Glutamatergic neuron (in vitro differentiated cells): Measurements from ENCODE around the gene NT5DC3. TPM values are rescaled to one million over a fixed set of nuclear protein-coding genes. Genes with fewer than 3 reads are reported as not detected.

Experiments
- DNase-seq: peaks from one replicate; pipeline ENCODE4 v3.0.0; 2022
- H3K27ac Mint-ChIP-seq: one replicate; pipeline ENCODE4 v1.8.0; 2020; ENCODE audit warnings: mild to moderate bottlenecking, mixed read lengths, inconsistent platforms; ENCODE audit not compliant: unreplicated experiment
- H3K27me3 Mint-ChIP-seq: one replicate; pipeline ENCODE4 v1.8.0; 2020; ENCODE audit warnings: mild to moderate bottlenecking, moderate library complexity, mixed read lengths, inconsistent platforms; ENCODE audit not compliant: unreplicated experiment
- H3K36me3 Mint-ChIP-seq: one replicate; pipeline ENCODE4 v1.8.0; 2020; ENCODE audit warnings: mild to moderate bottlenecking, mixed read lengths, inconsistent platforms; ENCODE audit not compliant: unreplicated experiment
- H3K4me1 Mint-ChIP-seq: one replicate; pipeline ENCODE4 v1.8.0; 2020; ENCODE audit warnings: mild to moderate bottlenecking, low read depth, mixed read lengths, inconsistent platforms; ENCODE audit not compliant: unreplicated experiment
- H3K4me3 Mint-ChIP-seq: one replicate; pipeline ENCODE4 v1.8.0; 2020; ENCODE audit warnings: mild to moderate bottlenecking, mixed read lengths, inconsistent platforms; ENCODE audit not compliant: unreplicated experiment
- H3K9me3 Mint-ChIP-seq: one replicate; pipeline ENCODE4 v1.8.0; 2020; ENCODE audit warnings: mild to moderate bottlenecking, moderate library complexity, mixed read lengths, inconsistent platforms; ENCODE audit not compliant: unreplicated experiment
- total RNA-seq: library from RNA; stranded (reverse); fragmentation: NEBNext Ultra II Directional; extraction: Animal tissue kit (Norgen Biotek cat#: 25700); gene quantifications from one replicate; pipeline ENCODE4 v1.2.1, GENCODE V29; 2021; ENCODE audit not compliant: unreplicated experiment
- TF ChIP-seq, protein P1 (sequence below): fragments of 200-600 bp; sonication (generic); IDR thresholded peaks from one replicate; pipeline ENCODE4 v1.5.0; 2021; ENCODE audit not compliant: partially characterized antibody, unreplicated experiment

The NT5DC3 gene
- total RNA-seq, 1 donor from 2014 or later = 2.1 TPM

DNA sequence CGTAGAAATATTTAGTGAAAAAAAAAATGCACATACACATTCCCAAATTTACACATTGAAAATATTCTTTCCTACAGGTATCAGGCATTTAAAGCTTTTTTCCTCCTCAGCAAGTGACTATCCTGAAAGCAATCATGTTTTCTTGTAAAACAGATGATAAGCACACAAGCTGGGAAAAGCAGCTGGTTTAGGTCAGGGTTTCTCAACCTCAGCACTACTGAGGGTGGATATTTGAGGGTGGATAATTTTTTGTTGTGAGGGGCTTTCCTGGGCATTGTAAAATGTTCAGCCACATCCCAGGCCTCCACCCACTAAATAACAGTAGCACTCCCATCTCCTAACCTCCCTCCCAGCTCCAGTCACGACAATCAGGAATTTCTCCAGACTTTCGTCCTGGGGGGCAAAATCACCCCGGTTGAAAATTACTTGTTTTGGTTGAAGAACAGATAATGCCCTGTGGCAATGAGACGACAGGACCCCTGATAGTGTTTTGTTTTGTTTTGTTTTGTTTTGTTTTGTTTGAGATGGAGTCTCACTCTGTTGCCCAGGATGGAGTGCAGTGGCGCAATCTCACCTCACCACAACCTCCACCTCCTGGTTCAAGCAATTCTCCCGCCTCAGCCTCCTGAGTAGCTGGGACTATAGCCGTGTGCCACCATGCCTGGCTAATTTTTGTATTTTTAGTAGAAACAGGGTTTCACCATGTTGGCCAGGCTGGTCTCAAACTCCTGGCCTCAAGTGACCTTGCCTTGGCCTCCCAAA, 15.0 kb upstream of the NT5DC3 start:
- TF ChIP-seq, protein P1, sequence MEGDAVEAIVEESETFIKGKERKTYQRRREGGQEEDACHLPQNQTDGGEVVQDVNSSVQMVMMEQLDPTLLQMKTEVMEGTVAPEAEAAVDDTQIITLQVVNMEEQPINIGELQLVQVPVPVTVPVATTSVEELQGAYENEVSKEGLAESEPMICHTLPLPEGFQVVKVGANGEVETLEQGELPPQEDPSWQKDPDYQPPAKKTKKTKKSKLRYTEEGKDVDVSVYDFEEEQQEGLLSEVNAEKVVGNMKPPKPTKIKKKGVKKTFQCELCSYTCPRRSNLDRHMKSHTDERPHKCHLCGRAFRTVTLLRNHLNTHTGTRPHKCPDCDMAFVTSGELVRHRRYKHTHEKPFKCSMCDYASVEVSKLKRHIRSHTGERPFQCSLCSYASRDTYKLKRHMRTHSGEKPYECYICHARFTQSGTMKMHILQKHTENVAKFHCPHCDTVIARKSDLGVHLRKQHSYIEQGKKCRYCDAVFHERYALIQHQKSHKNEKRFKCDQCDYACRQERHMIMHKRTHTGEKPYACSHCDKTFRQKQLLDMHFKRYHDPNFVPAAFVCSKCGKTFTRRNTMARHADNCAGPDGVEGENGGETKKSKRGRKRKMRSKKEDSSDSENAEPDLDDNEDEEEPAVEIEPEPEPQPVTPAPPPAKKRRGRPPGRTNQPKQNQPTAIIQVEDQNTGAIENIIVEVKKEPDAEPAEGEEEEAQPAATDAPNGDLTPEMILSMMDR = no peak
- Mint-ChIP-seq H3K36me3 (peaks cover 8% of the 10 kb centered on the region), H3K27ac (no peak overlapping the region), H3K27me3 (peaks cover 4% of the 10 kb centered on the region), H3K4me1 (no peaks in the 10 kb centered on the region), H3K4me3 (no peak overlapping the region), H3K9me3 (peaks cover 3% of the 10 kb centered on the region)
- DNase-seq = no peak

DNA sequence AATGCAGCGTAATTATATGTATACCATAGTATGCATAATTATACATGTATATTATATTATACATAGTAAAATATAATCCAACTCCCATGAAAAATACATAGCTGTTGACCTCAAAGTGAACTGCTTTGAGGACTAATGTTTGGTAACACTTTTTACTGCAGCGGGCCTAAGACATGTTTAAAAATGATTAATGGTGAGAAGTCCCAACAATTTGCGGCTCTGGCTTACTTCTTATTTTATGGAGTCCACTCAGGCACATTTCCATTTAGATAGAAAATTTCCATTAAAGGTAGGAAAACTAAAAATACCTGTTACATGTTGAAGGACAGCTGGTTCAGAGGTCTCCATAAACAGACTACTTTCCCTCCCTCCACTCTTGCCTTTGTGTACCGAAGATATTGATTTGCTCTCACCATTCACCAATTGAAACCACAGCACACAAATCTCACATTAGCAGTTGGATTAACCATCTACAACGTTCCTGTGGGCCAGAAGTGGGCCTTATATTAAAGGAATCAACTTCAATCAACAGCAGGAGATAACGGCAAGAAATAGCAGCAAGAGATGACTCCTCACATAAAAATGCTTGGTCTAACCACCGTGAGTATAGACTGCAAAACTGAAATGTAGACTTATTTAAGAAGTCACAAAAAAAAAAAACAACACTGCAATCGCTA, 14.1 kb upstream of the NT5DC3 start:
- Mint-ChIP-seq H3K4me3 (no peak overlapping the region), H3K36me3 (peaks cover 8% of the 10 kb centered on the region), H3K27ac (no peak overlapping the region), H3K27me3 (peaks cover 4% of the 10 kb centered on the region), H3K9me3 (peaks cover 3% of the 10 kb centered on the region), H3K4me1 (no peaks in the 10 kb centered on the region)
- TF ChIP-seq, protein P1 = no peak
- no peak for DNase-seq

DNA sequence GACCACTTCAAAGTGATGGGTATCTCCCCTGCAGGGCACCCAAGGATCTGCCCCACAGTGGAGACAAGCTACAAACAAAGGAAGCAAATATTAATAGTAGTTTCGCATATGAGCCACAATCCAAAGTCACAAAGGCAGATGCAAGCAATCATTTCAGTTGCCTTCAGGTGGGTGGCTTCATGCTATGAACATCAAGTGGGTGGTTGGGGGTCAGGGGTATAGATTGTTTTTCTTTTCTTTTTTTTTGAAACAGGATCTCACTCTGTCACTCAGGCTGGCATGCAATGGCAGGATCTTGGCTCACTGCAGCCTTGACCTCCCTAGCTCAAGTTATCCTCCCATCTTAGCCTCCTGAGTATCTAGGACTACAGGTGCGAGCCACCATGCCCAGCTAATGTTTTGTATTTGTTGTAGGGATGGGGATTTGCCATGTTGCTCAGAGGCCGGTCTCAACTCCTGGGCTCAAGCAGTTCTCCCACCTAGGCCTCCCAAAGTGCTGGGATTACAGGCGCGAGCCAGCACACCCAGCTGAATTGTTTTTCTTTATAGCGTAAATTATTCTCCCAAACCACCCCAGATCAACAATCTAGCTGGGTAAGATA, 13.4 kb upstream of the NT5DC3 start:
- Mint-ChIP-seq H3K27me3 (peaks cover 4% of the 10 kb centered on the region), H3K9me3 (peaks cover 5% of the 10 kb centered on the region), H3K4me1 (no peaks in the 10 kb centered on the region), H3K27ac (no peak overlapping the region), H3K4me3 (no peak overlapping the region), H3K36me3 (peaks cover 8% of the 10 kb centered on the region)
- TF ChIP-seq, protein P1 = no peak
- no peak for DNase-seq

DNA sequence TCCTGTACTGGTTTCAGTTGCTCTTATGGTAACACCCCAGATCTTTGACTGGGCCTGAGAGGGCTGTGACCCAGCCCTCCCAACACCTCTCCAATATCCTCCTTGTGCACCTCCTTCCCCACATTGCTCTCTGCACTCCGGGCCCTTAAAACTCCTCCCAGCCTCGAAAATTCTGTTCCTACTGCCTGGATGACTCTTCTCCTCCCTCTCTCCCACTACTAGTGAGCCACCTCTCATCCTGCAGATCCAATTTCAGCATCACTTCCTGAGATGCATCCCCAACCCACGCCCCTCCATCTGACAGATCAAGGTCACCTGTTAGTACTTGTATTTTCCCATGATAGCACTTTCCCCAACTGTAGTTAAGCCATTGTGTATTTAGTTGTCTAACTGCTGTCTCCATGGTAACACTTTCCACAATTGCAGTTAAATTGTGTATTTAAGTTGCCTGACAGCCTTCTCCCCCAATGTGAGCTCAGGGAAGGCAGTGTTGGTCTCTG, 11.5 kb upstream of the NT5DC3 start:
- Mint-ChIP-seq H3K4me1 (no peaks in the 10 kb centered on the region), H3K9me3 (peaks cover 5% of the 10 kb centered on the region), H3K4me3 (no peak overlapping the region), H3K27ac (no peak overlapping the region), H3K36me3 (peaks cover 4% of the 10 kb centered on the region), H3K27me3 (peaks cover 4% of the 10 kb centered on the region)
- DNase-seq = no peak
- TF ChIP-seq, protein P1 = no peak
